Body of pancreas (tissue), 4 donors: ENCODE results near the gene PDLIM4.

Experiments
- POLR2A ChIP-seq, 3 donors: fragments of 450-650 bp; IDR thresholded peaks; one replicate each; pipeline ENCODE4 v1.6.1; 2016; ENCODE audit warnings: antibody characterized with exemption in 3 of 3, mild to moderate bottlenecking in 2 of 3
- TF ChIP-seq, protein P1 (sequence below), 7 experiments: fragments of 450-650 bp in 4 of 7; fragments of 200-600 bp in 3 of 7; sonication (generic) in 3 of 7; IDR thresholded peaks; one replicate each; pipeline ENCODE4 v1.5.1; 2016 to 2019; ENCODE audit warnings: antibody characterized with exemption in 7 of 7

DNA sequence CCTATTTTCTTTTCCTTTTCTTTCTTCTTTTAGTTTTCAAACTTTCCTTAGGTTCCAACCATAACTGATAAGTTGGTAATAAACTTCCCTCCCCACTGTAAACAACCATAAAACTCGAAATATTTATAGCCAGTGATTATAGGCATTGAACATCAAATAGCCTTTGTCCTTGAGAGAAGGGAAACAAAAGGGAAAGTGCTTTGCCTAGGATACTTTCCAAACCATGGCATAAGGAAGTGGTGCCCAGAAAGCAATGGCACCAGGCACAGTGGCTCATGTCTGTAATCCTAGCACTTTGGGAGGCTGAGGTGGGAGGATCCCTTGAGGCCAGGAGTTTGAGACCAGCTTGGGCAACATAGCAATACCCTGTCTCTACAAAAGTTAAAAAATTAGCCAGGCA lies 11.9 kb upstream of the PDLIM4 start:
- TF ChIP-seq, protein P1, sequence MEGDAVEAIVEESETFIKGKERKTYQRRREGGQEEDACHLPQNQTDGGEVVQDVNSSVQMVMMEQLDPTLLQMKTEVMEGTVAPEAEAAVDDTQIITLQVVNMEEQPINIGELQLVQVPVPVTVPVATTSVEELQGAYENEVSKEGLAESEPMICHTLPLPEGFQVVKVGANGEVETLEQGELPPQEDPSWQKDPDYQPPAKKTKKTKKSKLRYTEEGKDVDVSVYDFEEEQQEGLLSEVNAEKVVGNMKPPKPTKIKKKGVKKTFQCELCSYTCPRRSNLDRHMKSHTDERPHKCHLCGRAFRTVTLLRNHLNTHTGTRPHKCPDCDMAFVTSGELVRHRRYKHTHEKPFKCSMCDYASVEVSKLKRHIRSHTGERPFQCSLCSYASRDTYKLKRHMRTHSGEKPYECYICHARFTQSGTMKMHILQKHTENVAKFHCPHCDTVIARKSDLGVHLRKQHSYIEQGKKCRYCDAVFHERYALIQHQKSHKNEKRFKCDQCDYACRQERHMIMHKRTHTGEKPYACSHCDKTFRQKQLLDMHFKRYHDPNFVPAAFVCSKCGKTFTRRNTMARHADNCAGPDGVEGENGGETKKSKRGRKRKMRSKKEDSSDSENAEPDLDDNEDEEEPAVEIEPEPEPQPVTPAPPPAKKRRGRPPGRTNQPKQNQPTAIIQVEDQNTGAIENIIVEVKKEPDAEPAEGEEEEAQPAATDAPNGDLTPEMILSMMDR (IDR thresholded peaks at IDR 0.05): no peak
- no peak for TF ChIP-seq POLR2A (IDR thresholded peaks at IDR 0.05)
